ENCODE measurements around the gene BACH2. TPM values are rescaled to one million over a fixed set of nuclear protein-coding genes. Genes with fewer than 3 reads are reported as not detected.
"Not testable (repeated sequence)": the region's sequence is repeated elsewhere in the genome, so short reads cannot be mapped to it uniquely, and the experiment has no call there.

Gene BACH2
- total RNA-seq, 2 donors from 2014 or later: 5.2 to 5.7 TPM

DNA sequence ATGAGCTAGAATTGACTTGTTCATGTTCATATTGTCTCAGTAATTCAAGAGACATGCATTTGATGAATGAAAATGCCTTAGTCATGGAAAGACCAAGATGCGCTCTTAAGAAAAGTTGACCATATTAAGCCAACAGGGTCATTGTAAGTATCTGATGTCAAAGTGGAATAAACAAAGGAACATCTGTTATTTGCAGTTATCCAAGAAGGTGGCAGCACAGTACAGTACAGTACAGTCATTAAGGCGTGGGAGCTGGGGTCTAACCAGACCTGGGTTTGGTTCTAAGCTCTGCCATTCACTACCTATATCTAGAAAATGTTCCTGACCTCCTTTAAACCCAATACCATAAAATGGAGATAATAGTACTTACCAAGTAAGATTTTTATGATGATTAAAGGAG, 178.1 kb downstream of the BACH2 start:
- DNase-seq (ENCODE audit: low spot score): no peak
- intact Hi-C loops (cut with DNase I): no loop called here
- no peak overlapping the region for H3K27ac ChIP-seq
- no peaks in the 10 kb centered on the region for H3K9me3 ChIP-seq
- 85% methylated on average over 2 of the region's 2 CpGs for WGBS
- H3K4me1 ChIP-seq (replicated peaks): no peaks in the 10 kb centered on the region
- TF ChIP-seq, protein P1, sequence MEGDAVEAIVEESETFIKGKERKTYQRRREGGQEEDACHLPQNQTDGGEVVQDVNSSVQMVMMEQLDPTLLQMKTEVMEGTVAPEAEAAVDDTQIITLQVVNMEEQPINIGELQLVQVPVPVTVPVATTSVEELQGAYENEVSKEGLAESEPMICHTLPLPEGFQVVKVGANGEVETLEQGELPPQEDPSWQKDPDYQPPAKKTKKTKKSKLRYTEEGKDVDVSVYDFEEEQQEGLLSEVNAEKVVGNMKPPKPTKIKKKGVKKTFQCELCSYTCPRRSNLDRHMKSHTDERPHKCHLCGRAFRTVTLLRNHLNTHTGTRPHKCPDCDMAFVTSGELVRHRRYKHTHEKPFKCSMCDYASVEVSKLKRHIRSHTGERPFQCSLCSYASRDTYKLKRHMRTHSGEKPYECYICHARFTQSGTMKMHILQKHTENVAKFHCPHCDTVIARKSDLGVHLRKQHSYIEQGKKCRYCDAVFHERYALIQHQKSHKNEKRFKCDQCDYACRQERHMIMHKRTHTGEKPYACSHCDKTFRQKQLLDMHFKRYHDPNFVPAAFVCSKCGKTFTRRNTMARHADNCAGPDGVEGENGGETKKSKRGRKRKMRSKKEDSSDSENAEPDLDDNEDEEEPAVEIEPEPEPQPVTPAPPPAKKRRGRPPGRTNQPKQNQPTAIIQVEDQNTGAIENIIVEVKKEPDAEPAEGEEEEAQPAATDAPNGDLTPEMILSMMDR (IDR thresholded peaks at IDR 0.05): no peak
- TF ChIP-seq POLR2AphosphoS5 (IDR thresholded peaks at IDR 0.05): no peak
- TF ChIP-seq POLR2A (IDR thresholded peaks at IDR 0.05): no peak
- no peaks in the 10 kb centered on the region for H3K27me3 ChIP-seq (replicated peaks; ENCODE audit: insufficient read depth)
- H3K4me3 ChIP-seq: no peak overlapping the region
- no peaks in the 10 kb centered on the region for H3K36me3 ChIP-seq

DNA sequence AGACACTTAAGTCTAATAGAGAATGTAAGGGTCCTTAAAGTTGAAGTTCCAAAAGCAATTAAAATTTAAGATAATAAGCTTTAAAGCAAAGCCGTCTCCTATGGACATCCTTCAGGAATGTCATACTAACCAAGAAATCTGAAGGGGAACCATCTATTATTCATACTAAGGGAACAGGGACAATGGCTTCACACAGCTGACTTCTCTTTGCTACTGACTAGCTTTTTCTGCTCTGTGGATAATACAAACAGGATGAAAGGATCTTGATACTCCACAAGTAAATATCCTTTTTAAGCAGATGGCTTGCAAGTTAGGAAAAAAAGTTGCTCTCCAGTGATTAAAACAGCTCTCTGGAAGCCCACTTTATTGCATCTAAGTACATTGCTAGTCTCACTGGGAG, 178.6 kb downstream of the BACH2 start:
- Histone ChIP-seq H3K9me3 (no peaks in the 10 kb centered on the region), H3K27me3 (replicated peaks; ENCODE audit: insufficient read depth) (no peaks in the 10 kb centered on the region), H3K4me1 (replicated peaks) (no peaks in the 10 kb centered on the region), H3K4me3 (no peak overlapping the region), H3K36me3 (no peaks in the 10 kb centered on the region), H3K27ac (no peak overlapping the region)
- intact Hi-C loops (cut with DNase I): no loop called here
- WGBS: 96% methylated on average over 1 of the region's 1 CpG
- DNase-seq (ENCODE audit: low spot score): no peak
- TF ChIP-seq, protein P1 (IDR thresholded peaks at IDR 0.05): no peak
- TF ChIP-seq POLR2A (IDR thresholded peaks at IDR 0.05): no peak
- no peak for TF ChIP-seq POLR2AphosphoS5 (IDR thresholded peaks at IDR 0.05)

DNA sequence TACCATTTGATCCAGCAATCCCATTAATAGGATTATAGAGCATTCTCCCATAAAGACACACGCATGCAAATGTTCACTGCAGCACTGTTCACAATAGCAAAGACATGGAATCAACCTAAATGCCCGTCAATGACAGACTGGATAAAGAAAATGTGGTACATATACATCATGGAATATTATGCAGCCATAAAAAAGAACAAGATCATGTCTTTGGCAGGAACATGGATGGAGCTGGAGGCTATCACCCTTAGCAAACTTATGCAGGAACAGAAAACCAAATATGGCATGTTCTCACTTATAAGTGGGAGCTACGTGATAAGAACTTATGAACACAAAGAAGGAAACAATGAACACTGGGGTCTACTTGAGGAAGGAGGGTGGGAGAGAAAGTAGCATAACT, 180.5 kb downstream of the BACH2 start:
- H3K27ac ChIP-seq; H3K4me3 ChIP-seq; H3K27me3 ChIP-seq (replicated peaks; ENCODE audit: insufficient read depth); H3K36me3 ChIP-seq; intact Hi-C loops (cut with DNase I); H3K9me3 ChIP-seq; DNase-seq (ENCODE audit: low spot score); H3K4me1 ChIP-seq (replicated peaks): not testable (repeated sequence)
- WGBS: 99% methylated on average over 3 of the region's 3 CpGs

DNA sequence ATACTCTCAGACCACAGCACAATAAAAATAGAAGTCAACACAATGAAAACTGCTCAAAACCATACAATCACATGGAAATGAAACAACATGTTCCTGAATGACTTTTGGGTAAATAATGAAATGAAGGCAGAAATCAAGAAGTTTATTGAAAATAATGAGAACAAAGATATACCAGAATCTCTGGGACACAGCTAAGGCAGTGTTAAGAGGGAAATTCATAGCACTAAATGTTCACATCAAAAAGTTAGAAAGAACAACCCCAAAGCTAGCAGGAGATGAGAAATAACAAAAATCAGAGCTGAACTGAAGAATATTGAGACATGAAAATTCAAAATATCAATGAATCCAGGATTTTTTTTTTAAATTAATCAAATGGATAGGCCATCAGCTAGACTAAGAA, 183.3 kb downstream of the BACH2 start:
- TF ChIP-seq, protein P1 (IDR thresholded peaks at IDR 0.05): no peak
- TF ChIP-seq POLR2AphosphoS5 (IDR thresholded peaks at IDR 0.05) (no peak), POLR2A (IDR thresholded peaks at IDR 0.05) (no peak)
- no peaks in the 10 kb centered on the region for H3K27me3 ChIP-seq (replicated peaks; ENCODE audit: insufficient read depth)
- H3K27ac ChIP-seq: no peak overlapping the region
- intact Hi-C loops (cut with DNase I): no loop called here
- no peak for DNase-seq (ENCODE audit: low spot score)
- H3K9me3 ChIP-seq: no peaks in the 10 kb centered on the region
- no peaks in the 10 kb centered on the region for H3K4me1 ChIP-seq (replicated peaks)
- H3K4me3 ChIP-seq: no peak overlapping the region
- H3K36me3 ChIP-seq: no peaks in the 10 kb centered on the region

DNA sequence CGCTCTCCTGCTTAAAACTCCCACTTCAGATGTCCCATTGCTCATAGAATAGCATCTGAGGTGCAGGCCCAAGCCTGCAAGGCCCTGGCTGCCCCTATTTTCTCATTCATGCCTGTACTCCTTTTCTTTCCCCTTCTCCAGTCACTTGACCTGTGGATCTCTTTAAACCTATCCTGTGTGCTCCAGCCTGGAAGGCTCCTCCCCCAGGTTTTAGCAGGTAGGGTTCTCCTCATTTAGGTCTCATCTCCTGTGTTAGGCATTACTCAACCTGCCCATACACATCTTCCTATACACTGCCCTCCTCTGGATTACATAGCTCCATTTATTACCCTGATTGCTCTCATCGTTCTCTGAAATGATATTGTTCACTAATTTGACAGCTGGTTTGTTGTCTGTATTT, 185.3 kb downstream of the BACH2 start:
- no peak overlapping the region for H3K4me3 ChIP-seq
- TF ChIP-seq POLR2AphosphoS5 (IDR thresholded peaks at IDR 0.05): no peak
- no peak for TF ChIP-seq POLR2A (IDR thresholded peaks at IDR 0.05)
- TF ChIP-seq, protein P1 (IDR thresholded peaks at IDR 0.05): no peak
- DNase-seq (ENCODE audit: low spot score): no peak
- H3K9me3 ChIP-seq: no peaks in the 10 kb centered on the region
- H3K27ac ChIP-seq: no peak overlapping the region
- intact Hi-C loops (cut with DNase I): no loop called here
- no peaks in the 10 kb centered on the region for H3K36me3 ChIP-seq
- no peaks in the 10 kb centered on the region for H3K4me1 ChIP-seq (replicated peaks)
- WGBS: 85% methylated on average over 2 of the region's 2 CpGs
- H3K27me3 ChIP-seq (replicated peaks; ENCODE audit: insufficient read depth): no peaks in the 10 kb centered on the region
